Skeletal muscle cell (primary cell): ENCODE measurements around the gene GPR153.

Source experiments
- DNase-seq: peaks from one replicate; pipeline ENCODE4 v3.0.0-alpha.2; 2010; ENCODE audit warnings: low read depth
- H3K4me3 ChIP-seq: 2 replicates; pipeline ENCODE4 v1.5.1; 2011; ENCODE audit warnings: low read depth, mild to moderate bottlenecking, control low read depth, low read length, moderate library complexity

GPR153 gene

DNA sequence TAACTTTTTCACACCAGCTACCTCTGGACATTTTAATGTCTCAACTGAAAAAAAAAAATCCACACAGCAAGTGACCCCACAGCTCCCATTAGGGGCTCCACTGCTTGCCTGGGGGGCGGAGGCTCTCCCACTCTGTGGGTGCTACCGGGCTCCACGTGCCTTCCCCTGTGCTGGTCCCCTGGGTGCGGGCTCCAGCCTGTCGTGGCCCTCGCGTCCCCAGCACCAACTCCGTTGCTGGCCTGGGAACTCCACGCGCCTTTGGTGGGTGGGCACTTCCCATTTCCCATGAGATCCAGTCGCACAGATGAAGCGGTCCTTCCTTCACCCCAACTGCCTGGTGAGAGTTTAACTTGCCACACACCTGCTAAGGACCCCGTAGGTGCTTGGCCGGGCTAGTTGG, 27.1 kb upstream of the GPR153 start:
- DNase-seq: no peak

DNA sequence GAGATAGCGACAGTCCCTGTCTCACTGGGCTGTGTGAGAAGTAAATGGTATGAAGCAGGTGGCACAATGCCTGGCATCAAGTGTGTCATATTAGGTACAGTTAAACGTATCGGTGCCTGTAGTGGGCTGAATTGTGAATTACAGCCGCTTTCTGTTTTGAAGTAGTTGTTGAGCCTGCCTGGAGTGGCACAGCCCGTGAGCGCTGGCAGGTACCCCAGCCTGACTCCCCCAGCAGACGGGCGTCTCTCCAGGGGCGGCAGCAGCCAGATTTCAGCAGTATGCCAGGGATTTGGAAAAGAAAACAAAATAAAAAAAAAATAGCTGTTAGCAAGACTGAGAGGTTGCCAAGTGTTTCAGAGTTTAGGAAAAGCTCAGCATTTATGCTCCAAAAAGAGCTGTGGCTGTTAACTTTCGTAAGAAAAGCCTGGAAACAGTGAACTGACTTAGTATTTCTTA, 26.6 kb upstream of the GPR153 start:
- DNase-seq: no peak
- no peak overlapping the region for H3K4me3 ChIP-seq

More for the DNA sequence above, 27.1 kb upstream of the GPR153 start:
- H3K4me3 ChIP-seq: no peak overlapping the region

DNA sequence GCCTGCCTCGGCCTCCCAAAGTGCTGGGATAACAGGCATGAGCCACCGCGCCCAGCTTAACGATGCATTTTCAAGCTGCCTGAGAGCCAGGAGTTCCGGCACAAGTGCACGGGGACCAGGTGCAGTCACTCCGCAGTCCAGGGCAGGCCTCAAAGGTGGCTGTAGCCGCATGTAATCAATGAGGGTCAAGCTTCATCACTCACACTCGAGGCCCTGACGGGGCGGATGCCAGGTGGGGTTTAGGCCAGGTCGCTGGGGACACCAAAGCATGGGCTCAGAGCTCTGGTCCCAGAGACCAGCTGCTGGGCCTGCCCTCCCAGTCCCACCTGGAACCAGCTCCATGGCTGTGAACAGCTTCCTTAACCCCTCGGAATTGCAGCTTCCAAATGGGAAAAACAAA, 26.1 kb upstream of the GPR153 start:
- no peak for DNase-seq
- no peak overlapping the region for H3K4me3 ChIP-seq

DNA sequence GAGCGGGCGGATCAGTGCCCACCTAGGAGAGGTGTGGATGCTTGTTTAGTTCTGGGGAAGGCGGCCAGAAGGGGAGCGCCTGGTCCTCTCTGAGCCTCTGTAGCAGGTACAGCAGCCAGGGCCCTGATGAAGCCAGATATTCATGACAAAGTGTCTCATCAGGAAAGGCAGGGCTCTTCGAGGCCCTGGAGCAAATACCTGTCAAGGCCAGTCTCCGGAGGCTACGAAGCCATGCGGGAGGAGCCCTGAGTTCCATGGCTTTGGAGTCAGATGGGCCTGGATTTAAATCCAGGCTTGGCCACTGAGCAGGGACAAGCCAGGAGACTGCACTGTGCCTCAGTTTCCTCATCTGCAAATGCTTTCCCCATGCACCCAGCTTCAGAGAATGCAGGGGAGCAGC, 25.4 kb upstream of the GPR153 start:
- DNase-seq: no peak
- H3K4me3 ChIP-seq: no peak overlapping the region

- DNase-seq: no peak
- no peak overlapping the region for H3K4me3 ChIP-seq
Observed at GRCh38 chr1:6285336-6285735, 24.4 kb upstream of the GPR153 start.

DNA sequence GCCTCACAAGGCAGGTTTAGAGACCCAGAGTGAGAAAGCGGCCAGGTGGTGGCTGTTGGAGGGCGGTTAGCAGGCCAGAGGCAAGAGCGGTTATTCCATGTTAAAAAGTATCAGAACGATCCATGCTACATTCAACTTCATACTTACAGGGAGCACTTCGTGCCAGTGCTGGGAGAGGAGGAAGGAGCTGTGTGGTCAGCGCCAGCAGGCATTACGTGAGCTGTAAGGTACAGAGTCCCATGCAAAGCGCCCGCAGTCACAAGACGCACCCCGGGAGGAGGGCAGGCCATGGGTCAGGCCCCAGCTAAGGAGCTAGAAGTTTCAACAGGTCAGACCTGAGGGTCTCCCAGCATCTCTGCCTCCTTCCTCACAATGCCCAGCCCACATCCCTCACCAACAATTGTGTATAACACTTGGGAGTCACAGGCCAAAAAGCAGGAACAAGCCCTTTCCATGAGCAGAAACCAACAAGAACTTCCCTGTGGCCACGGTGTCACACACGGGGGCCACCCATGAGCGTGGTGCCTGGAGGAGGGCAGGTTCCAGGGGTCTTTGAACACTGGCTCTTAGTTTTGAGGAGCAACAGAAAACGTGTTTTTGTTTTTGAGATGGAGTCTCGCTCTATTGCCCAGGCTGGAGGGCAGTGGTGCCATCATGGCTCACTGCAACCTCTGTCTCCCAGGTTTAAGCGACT, 21.8 kb upstream of the GPR153 start:
- DNase-seq: no peak
- H3K4me3 ChIP-seq: no peak overlapping the region

DNA sequence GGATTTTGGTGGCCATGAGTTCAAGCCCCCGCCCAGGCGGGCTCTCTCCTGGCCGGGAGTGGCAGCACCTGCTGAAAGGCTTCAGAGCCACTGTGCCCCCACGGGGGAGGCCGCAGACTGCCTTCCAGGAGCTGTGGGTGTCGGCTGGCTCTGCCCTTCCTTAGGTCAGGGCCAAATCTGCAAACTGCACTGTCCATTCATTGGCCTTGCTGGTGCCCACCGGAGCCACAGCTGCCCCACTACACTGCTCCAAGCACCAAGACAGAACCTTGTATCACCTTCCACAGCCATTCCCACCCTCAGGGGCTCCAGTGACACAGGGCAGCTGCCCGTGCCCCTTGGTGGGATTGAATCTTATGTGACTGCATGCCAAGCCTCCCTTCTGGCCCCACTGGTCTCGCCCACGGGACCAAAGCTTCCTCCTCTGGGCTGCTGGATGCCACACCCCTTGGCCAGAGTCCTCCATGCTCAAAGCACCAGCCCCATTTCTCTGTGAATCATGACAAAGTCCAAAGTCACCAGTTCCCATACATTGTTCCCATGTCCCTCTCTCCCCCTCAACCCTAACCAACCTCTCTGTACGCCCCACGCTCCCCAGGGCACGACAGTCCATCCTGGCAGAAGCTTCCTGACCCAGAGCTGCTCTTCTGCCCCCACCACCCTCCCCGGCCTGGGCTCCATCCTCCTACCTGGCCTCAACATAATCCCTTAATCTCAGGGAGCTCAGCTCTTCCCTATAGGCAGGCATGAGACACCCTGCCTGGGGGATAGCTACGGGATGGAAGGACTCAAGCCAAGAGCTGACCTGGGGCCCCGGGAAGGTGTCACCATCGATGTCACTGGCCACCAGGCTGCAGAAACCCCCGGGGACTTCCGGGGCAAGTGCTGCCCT, 20.9 kb upstream of the GPR153 start:
- H3K4me3 ChIP-seq: no peak overlapping the region
- DNase-seq: no peak

DNA sequence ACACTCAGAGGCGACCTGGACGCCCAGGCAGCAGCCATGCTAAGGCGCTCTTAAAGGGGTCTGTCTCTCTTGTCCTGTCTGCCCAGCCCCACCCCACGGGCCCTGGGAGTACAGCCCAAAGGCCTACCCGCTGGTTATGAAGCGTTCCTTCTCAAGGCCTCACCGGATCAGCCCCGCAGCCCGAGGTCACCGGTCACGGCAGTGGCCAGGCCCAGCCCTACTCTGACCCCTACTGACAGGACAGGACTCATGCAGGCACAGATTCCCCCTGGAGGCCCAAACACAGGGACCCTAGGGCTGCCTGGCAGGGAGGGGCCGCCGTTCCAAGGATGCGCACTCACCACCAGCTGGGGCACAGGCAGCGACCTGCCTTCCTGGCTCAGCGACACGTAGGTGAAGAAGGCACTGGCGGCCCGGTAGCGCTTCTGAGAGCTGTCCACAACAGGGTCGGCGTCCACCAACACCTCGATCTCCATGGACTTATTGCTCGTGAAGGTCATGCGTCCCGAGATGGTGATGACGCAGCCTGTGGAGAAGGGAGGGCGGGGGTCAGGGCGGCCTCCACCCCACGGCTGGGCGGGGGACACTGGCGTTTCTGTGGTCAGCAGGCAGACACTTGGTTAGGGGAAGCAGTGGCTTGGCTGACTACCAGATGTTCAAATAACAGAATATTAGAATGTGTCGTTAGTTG, 20.0 kb upstream of the GPR153 start:
- H3K4me3 ChIP-seq: no peak overlapping the region
- no peak for DNase-seq

DNA sequence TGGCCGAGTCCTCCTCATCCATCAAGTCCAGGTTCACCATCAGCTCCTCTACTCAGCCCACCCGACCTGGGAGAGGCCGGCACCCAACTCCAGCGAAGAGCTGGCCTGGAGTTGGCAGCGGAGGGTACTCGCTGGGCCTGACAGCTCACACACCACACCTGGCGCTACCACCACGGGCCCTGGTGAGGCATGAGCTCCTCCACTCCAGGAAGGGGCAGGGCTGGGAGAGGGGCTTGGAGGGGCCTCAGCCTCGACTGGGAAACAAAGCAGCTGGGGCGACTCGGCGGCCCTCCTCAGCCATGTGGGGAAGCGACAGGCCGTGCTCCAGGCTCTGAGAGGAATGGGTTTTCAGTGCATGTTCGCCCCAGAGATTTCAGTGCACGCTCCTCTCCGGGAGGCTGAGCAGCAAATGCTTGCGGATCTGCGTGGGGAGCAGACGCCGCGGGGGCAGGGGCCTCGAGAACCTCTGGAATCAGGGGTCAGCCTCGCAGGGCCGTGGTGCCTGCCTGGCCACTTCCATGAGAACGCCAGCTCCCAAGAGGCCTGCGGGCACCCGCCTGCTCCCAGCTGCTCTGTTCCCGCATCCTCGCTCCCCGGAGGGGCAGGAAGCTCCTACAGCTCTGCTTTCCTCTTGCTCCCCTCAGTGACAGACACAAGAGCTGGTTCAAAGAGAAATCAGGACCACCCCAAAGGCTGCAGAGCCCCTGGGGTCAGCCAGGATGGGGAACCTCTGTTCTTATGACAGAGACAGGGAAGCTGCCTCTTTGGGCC, 18.9 kb upstream of the GPR153 start:
- no peak overlapping the region for H3K4me3 ChIP-seq
- DNase-seq: no peak

DNA sequence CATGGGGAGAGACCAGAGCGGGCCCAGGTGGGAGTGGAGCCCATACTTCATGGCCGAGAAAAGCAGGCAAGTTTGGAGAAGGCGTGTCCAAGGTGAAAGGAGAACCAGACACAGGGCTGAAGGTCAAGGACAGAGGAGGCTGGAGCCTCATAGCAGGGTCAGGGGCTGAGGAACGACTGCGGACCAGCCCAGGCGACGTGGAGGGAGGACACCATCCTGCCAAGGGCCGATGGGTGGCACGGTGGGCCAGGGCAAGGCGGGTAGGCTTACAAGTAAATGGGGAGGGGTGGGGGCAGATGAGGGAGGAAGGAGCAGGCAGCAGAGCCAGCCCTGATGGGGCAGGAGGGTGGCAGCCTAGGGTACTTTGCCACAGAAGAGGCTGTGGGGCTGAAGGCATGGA, 18.2 kb upstream of the GPR153 start:
- H3K4me3 ChIP-seq: no peak overlapping the region
- no peak for DNase-seq

DNA sequence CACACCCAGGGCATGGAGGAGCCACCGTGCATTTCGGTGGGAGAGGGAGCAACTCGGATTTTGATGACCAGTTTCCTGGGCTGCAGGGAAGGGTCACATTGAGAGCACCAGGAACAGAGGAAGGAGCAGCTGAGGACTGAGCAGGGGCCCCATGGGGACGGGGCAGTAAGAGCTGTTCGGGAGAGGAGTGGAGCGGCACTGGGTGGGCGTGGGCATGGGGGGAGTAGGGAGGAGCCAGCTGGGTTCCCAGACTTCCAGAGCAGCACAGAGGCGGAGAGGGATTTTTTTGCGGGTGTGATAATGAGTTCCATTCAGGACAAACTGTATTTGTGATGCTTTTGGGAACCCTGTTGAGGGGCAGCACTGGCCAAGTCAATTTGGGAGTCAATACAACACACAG, 17.4 kb upstream of the GPR153 start:
- DNase-seq: no peak
- H3K4me3 ChIP-seq: no peak overlapping the region

DNA sequence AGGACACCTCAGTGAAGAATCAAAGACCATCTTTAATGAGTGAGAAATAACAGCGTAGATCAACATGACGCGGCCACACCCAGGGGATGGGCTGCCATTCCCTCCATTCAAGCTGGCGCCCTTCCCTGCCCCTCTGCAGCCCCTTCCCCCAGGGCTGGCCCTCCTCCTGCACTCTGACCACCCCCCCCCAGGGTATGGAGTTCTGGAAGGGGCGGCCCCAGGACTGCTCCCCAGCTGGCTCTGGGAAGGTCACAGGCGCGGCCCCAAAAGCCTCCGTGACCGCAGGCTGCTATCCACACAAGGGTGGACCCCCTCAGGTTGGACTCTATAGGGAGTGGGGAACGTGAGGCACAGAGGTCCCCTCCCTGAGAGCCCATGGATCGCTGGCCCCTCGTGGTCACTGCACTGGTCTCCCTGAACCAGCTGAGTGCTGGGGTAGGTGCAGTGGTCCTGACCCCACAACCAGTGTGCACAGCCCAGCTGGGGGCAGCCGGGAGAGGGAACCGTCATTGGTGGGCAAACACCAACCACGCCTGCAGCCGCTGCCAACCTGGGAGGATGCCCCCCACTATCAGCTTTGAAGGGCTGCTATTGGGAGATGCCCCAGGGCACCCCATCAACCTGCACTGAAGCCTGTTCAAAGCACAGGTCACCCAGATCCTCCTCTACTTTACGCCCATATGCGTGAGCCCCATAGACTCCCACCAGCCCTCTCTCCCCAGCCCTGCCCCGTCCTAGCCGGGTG, 16.1 kb upstream of the GPR153 start:
- no peak for DNase-seq
- no peak overlapping the region for H3K4me3 ChIP-seq

DNA sequence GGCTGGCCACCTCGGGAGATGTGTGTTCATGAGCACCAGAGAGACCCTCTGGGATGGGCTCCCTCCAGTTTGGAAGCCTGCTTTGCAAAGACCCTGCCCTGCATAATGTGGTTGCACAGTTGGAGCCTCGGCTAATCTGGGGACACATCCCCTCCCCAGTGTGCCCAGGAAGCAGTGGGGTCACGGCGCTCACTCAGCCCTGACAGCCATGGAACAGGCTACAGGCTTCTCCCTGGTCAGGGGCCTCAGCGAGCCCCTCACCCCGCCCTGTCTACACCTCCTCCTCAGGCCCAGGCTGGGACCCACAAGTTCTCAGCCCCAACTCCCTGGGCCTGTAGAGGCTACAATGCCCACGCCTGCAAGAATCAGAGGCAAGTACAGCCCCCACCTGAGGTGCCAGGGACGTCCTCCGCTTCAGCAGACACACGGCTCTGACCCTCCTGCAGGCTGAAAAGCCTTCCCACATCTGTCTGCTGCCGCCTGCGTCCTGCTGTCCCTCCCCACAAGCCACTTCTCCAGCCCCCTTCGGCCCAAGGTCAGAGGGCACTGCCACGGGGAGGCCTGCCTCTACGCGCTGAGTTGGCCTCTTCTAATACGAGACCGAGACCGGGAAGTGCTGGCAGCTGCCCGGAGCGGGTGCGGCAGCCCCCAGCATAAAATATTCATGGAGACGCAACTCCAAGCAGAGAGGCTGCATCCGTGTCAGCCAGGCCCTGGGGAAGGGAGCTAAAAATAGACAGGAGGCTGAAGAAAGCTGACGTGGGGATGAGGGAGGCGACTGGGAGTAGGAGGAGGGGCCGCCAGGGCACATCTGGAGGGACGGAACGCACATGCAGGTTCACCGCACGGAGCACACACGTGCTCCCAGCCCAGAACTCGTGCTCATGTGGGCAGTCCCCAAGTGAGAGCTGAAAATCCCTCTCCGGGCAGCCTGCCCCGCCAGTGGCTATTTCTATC, 15.2 kb upstream of the GPR153 start:
- H3K4me3 ChIP-seq: no peak overlapping the region
- DNase-seq: peak; percentile 72

DNA sequence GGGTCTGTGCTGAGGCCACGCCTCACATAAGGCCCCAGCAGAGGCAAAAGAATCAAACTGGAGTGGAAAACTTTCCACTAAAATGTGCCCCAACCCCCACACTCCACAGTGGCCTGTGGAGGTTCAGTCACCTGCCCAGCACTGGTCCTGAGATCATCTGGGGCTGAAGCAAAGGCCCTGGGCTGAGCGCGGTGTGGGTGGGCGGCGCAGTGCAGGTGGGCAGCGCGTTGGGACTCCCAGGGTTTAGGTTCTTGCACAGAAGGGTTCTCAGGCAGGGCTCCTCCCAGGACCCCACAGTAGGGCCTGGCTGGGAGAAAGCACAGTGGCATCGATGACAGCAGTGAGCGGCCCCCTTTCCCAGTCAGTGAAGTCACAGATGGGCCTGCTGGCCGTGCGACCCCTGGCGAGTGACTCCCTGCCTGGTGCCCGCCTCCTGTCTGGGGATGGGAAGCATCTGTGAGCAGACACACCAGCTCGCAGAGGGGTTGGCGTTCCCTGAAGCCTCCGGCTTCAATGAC, 13.8 kb upstream of the GPR153 start:
- H3K4me3 ChIP-seq: no peak overlapping the region
- DNase-seq: no peak

DNA sequence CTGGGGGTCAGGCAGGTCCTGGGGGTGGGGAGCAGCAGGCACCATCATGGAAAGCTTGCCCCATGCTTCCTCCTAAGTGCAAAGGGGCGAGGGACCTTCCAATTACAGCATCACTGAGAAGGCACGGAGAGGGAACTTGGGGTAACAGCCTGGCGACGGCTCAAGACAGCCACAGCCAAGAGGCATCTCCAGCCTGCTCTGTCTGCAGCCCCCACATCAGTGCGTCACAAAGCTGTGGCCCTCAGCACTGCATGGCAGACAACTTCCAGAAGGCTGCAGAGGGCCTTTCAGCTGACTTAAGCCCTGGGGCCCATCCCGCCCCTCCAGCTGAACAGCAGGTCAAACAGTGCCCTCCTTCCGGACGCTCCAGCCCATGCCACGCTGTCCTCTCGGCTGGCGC, 13.2 kb upstream of the GPR153 start:
- DNase-seq: no peak
- no peak overlapping the region for H3K4me3 ChIP-seq

DNA sequence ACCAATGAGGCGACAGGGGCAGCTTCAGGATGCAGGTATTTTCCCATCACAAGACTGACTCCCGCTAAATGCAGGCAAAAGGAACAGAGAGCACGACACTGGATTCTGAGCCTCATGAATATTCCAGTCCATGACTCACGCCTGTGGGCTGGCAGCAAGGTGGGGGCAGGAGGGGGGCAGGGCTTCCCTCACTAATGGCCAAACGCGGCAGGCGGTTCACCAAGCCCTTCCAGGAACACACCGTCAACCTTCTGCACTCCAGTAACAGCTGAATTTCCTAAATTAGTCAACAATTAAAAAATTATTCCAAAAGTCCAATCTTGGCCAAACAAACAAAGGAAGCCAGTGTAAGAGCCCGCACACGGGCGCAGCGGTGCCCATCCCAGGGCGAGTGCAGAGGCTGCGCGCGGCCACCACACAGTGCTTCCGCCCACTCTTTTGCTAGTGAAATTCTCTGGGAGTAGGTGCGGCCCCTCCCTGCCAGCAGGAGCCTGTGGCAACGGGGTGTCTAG, 12.5 kb upstream of the GPR153 start:
- DNase-seq: peak; percentile 34
- no peak overlapping the region for H3K4me3 ChIP-seq

DNA sequence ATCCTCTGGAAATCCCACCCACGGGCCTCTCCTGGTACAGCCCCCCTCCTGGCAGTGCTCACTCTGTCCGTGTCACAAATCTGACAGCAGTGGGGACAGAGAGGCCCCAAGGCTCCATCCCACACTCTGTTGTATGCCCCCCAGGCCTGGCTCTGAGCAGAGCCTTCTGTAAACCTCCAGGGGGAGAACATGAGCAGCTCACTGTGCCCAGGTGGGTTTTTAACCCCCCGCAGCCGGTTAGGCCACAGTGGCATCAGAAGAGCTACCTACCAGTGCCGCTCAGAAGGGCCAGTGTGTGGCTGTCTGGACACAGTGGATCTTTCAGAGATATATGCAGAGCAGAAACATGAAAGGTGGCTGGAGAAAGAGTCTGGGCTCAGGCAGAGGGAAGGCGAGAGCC, 12.0 kb upstream of the GPR153 start:
- no peak overlapping the region for H3K4me3 ChIP-seq
- DNase-seq: no peak
